ENCODE data around the gene CHP1. TPM values are rescaled to one million over a fixed set of nuclear protein-coding genes. Genes with fewer than 3 reads are reported as not detected.
"Not testable (repeated sequence)": the region's sequence is repeated elsewhere in the genome, so short reads cannot be mapped to it uniquely, and the experiment has no call there.

CHP1 gene
- polyA plus RNA-seq, 1 of the 3 experiments (the other 2 are of a cell fraction) = 30.5 TPM

DNA sequence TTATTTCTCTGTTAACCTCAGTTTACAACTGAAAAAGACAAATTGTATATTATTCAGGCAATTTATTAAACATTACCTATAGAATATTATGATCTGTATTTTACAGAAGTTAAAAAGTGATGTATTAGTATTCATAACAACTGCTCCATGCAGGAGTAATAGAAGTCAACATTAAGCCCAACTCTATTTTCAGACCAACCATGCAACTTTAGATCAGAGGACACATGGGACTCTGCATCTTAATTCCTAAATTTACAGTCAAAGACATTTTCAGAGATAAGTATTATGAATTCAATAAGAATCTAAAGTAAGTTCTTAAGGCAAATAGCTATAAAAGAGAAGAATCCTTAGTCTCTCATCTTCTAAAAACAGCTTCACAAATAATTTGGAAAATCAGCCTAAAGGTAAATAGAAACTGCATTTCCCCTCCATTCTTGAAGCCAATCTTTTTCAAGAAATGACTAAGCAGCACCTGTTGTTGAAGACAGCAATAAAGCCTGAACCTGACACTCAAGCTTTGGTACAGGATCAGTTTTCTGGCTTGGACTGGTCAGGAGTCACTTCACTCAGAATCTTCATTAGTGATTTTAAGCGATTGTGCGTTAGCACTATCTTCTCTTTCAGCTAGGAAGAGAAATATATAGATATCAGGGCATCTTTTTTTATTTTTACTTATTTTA is 78.3 kb downstream of the CHP1 start:
- no peak overlapping the region for H3K27ac ChIP-seq (ENCODE audit: low read depth in 2 of 2, low read length in 1 of 2)
- no peak overlapping the region for H3K9ac ChIP-seq
- H3K4me1 ChIP-seq (ENCODE audit: control insufficient read depth in 1 of 2, insufficient read depth in 2 of 2, low read depth in 1 of 2, low read length in 1 of 2) = no peaks in the 10 kb centered on the region
- H3K4me3 ChIP-seq (ENCODE audit: low read depth in 2 of 2, low read length in 1 of 2) = no peak overlapping the region
- ChIA-PET CTCF (interaction anchor here (0.6 to 1.0 kb wide), 2 partner anchors 23 to 451 kb away, joined by 3 read pairs; partner anchors contain the start of genes NUSAP1 and OIP5), POLR2A (no interaction called here)
- no peaks in the 10 kb centered on the region for H3K9me3 ChIP-seq
- H3K9me2 ChIP-seq = no peaks in the 10 kb centered on the region
- no peaks in the 10 kb centered on the region for H3K27me3 ChIP-seq (ENCODE audit: insufficient read depth)
- peaks cover 0 to 4% of the 10 kb centered on the region in 2 experiments for H3K36me3 ChIP-seq (replicated peaks in 1 of 2; ENCODE audit: control insufficient read depth in 1 of 2, insufficient read depth in 2 of 2, low read length in 1 of 2)
- TF ChIP-seq, protein P1, sequence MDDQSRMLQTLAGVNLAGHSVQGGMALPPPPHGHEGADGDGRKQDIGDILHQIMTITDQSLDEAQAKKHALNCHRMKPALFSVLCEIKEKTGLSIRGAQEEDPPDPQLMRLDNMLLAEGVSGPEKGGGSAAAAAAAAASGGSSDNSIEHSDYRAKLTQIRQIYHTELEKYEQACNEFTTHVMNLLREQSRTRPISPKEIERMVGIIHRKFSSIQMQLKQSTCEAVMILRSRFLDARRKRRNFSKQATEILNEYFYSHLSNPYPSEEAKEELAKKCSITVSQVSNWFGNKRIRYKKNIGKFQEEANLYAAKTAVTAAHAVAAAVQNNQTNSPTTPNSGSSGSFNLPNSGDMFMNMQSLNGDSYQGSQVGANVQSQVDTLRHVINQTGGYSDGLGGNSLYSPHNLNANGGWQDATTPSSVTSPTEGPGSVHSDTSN (IDR thresholded peaks at IDR 0.05) = no peak
- no peak for TF ChIP-seq EP300 (IDR thresholded peaks at IDR 0.05; ENCODE audit: borderline replicate concordance in 1 of 2, low read depth in 1 of 2, low read length in 1 of 2)
- TF ChIP-seq MEF2A (IDR thresholded peaks at IDR 0.05; ENCODE audit: borderline replicate concordance, low read depth) = no peak
- TF ChIP-seq YY1 (IDR thresholded peaks at IDR 0.05; ENCODE audit: low read depth) = no peak
- no peak for TF ChIP-seq CTCF (IDR thresholded peaks at IDR 0.05)
- no peak for TF ChIP-seq EZH2phosphoT487 (IDR thresholded peaks at IDR 0.05; ENCODE audit: borderline replicate concordance, low read depth)
- no peak for TF ChIP-seq RXRA (IDR thresholded peaks at IDR 0.05; ENCODE audit: borderline replicate concordance, low read depth)
- TF ChIP-seq USF1 (IDR thresholded peaks at IDR 0.05; ENCODE audit: borderline replicate concordance, low read depth) = no peak
- TF ChIP-seq GABPA (IDR thresholded peaks at IDR 0.05; ENCODE audit: low read depth) = no peak
- TF ChIP-seq CHD2 (IDR thresholded peaks at IDR 0.05; ENCODE audit: low read length, partially characterized antibody) = no peak
- no peaks in the 10 kb centered on the region for H3K79me2 ChIP-seq (ENCODE audit: insufficient read depth)
- WGBS (ENCODE audit: low lambda C conversion rate) = 100% methylated on average over 2 of the region's 2 CpGs
- no peak overlapping the region for H3K4me2 ChIP-seq
- no peak for DNase-seq
- no peaks in the 10 kb centered on the region for H3F3A ChIP-seq (replicated peaks; ENCODE audit: insufficient read depth)
- H4K20me1 ChIP-seq (ENCODE audit: insufficient read depth) = no peaks in the 10 kb centered on the region
- H2AFZ ChIP-seq (ENCODE audit: low read depth) = no peak overlapping the region

DNA sequence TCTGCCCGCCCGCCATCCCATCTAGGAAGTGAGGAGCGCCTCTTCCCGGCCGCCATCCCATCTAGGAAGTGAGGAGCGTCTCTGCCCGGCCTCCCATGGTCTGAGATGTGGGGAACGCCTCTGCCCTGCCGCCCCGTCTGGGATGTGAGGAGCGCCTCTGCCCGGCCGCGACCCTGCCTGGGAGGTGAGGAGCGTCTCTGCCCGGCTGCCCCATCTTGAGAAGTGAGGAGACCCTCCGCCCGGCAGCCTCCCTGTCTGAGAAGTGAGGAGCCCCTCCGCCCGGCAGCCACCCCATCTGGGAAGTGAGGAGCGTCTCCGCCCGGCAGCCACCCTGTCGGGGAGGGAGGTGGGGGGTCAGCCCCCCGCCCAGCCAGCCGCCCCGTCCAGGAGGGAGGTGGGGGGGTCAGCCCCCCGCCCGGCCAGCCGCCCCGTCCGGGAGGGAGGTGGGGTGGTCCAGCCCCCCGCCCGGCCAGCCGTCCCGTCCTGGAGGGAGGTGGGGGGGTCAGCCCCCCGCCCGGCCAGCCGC is 89.8 kb downstream of the CHP1 start:
- H3K36me3 ChIP-seq (replicated peaks in 1 of 2; ENCODE audit: control insufficient read depth in 1 of 2, insufficient read depth in 2 of 2, low read length in 1 of 2); CTCF ChIA-PET; H3K9me2 ChIP-seq; H3K27me3 ChIP-seq (ENCODE audit: insufficient read depth); POLR2A ChIA-PET; H3K9me3 ChIP-seq; H3F3A ChIP-seq (replicated peaks; ENCODE audit: insufficient read depth); H3K4me2 ChIP-seq; H3K4me3 ChIP-seq (ENCODE audit: low read depth in 2 of 2, low read length in 1 of 2); H3K4me1 ChIP-seq (ENCODE audit: control insufficient read depth in 1 of 2, insufficient read depth in 2 of 2, low read depth in 1 of 2, low read length in 1 of 2); H4K20me1 ChIP-seq (ENCODE audit: insufficient read depth); H3K79me2 ChIP-seq (ENCODE audit: insufficient read depth); H2AFZ ChIP-seq (ENCODE audit: low read depth); DNase-seq; H3K9ac ChIP-seq; H3K27ac ChIP-seq (ENCODE audit: low read depth in 2 of 2, low read length in 1 of 2): not testable (repeated sequence)
- WGBS (ENCODE audit: low lambda C conversion rate) = no CpG with 5 or more reads among the region's 39 CpGs

All from SK-N-SH (cell line).